ENCODE data around the gene CERS6. TPM values are rescaled to one million over a fixed set of nuclear protein-coding genes. Genes with fewer than 3 reads are reported as not detected.

The CERS6 gene
- total RNA-seq, 2 donors from 2014 or later: 12.5 to 16.3 TPM

DNA sequence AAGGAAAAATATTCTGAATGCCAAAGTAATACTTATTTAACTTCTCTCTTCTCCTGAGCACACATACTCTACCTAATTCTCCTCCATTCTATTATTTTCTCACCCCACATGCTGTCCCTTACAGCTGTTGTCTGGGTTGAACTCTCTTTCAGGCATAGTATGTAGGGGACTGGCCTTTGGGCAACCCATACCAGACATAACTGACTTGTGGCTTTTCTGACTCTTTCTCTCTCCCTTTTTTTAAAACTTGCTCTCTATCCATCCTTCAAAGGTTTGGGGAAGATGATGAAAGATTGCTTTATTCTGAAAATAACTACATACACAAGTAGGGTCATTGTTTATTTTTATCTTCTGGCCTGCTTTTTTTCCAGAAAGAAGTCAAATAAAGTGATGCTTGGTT is 276.4 kb downstream of the CERS6 start:
- H3K27ac ChIP-seq: no peak overlapping the region
- H3K4me3 ChIP-seq: no peak overlapping the region
- ATAC-seq: no peak
- H3K27me3 ChIP-seq: no peaks in the 10 kb centered on the region
- H3K4me1 ChIP-seq: no peaks in the 10 kb centered on the region
- no peaks in the 10 kb centered on the region for H3K9me3 ChIP-seq
- intact Hi-C loops (cut with DNase I): no loop called here
- TF ChIP-seq, protein P1, sequence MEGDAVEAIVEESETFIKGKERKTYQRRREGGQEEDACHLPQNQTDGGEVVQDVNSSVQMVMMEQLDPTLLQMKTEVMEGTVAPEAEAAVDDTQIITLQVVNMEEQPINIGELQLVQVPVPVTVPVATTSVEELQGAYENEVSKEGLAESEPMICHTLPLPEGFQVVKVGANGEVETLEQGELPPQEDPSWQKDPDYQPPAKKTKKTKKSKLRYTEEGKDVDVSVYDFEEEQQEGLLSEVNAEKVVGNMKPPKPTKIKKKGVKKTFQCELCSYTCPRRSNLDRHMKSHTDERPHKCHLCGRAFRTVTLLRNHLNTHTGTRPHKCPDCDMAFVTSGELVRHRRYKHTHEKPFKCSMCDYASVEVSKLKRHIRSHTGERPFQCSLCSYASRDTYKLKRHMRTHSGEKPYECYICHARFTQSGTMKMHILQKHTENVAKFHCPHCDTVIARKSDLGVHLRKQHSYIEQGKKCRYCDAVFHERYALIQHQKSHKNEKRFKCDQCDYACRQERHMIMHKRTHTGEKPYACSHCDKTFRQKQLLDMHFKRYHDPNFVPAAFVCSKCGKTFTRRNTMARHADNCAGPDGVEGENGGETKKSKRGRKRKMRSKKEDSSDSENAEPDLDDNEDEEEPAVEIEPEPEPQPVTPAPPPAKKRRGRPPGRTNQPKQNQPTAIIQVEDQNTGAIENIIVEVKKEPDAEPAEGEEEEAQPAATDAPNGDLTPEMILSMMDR (IDR thresholded peaks at IDR 0.05): no peak
- TF ChIP-seq POLR2A (IDR thresholded peaks at IDR 0.05): no peak
- no peak for DNase-seq
- H3K36me3 ChIP-seq (replicated peaks in 1 of 2; ENCODE audit: insufficient read depth in 1 of 2, low read depth in 2 of 2): no peaks in the 10 kb centered on the region

- Histone ChIP-seq H3K36me3 (replicated peaks in 1 of 2; ENCODE audit: insufficient read depth in 1 of 2, low read depth in 2 of 2) (no peaks in the 10 kb centered on the region), H3K4me1 (no peaks in the 10 kb centered on the region), H3K27ac (no peak overlapping the region), H3K9me3 (no peaks in the 10 kb centered on the region), H3K4me3 (no peak overlapping the region), H3K27me3 (no peaks in the 10 kb centered on the region)
- ATAC-seq: no peak
- no peak for DNase-seq
- TF ChIP-seq POLR2A (IDR thresholded peaks at IDR 0.05): no peak
- TF ChIP-seq, protein P1 (IDR thresholded peaks at IDR 0.05): no peak
- WGBS, 2 donors: 94 to 97% methylated on average over 6 of the region's 6 CpGs
- intact Hi-C loops (cut with DNase I): no loop called here
Measured at GRCh38 chr2:168734199-168734760, 278.2 kb downstream of the CERS6 start.

DNA sequence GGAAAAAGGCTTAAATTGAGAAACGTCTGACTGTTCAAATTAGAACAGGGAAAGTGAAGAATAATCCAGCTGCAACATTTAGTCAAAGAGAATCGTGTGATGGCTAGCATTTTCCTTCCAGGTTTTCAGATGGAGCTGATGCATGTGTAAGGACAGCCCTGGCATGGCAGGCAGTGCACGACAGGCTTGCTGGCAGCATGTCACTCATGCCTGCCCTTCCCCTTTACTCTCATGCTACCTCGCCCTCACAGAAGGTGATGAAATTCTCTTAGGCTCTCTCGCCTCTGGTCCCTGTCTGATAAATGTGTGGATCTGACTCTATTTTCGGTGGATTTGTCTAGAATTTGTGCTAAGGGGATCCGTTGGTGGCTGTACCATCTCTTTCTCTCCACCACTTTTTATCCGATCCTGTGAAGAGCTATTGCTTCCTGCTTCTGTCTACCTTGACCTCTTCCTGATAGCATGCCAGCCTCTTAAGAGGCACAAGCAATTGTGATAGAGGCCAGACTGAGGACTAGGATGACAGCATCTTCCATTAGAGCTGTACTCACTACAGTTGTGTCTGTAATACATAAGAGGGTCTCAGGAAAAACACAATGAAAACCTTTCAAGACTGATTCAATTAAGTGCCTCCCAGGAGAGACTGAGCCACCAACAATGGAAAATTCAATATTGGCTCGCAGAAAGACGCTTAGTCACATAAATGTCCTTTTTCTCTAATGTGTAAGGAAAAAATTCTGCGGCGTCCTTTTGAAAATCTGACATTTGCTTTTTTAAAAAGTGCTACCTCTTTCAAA is 280.8 kb downstream of the CERS6 start:
- intact Hi-C loops (cut with DNase I): no loop called here

GRCh38 chr2:168738062-168738461 is 282.0 kb downstream of the CERS6 start:
- Histone ChIP-seq H3K4me3 (no peak overlapping the region), H3K27ac (no peak overlapping the region), H3K9me3 (no peaks in the 10 kb centered on the region), H3K27me3 (no peaks in the 10 kb centered on the region), H3K4me1 (no peaks in the 10 kb centered on the region), H3K36me3 (replicated peaks in 1 of 2; ENCODE audit: insufficient read depth in 1 of 2, low read depth in 2 of 2) (no peaks in the 10 kb centered on the region)
- DNase-seq (no peak), ATAC-seq (no peak)
- intact Hi-C loops (cut with DNase I): no loop called here
- WGBS, 2 donors: 88 to 97% methylated on average over 1 of the region's 1 CpG
- TF ChIP-seq, protein P1 (IDR thresholded peaks at IDR 0.05): no peak
- TF ChIP-seq POLR2A (IDR thresholded peaks at IDR 0.05): no peak

More for the DNA sequence above, 280.8 kb downstream of the CERS6 start:
- DNase-seq: no peak
- Histone ChIP-seq H3K27me3 (no peaks in the 10 kb centered on the region), H3K4me1 (no peaks in the 10 kb centered on the region), H3K27ac (no peak overlapping the region), H3K4me3 (no peak overlapping the region), H3K36me3 (replicated peaks in 1 of 2; ENCODE audit: insufficient read depth in 1 of 2, low read depth in 2 of 2) (no peaks in the 10 kb centered on the region), H3K9me3 (no peaks in the 10 kb centered on the region)
- TF ChIP-seq, protein P1 (IDR thresholded peaks at IDR 0.05): no peak
- TF ChIP-seq POLR2A (IDR thresholded peaks at IDR 0.05): no peak
- no peak for ATAC-seq
- WGBS, 2 donors: 84 to 89% methylated on average over 12 of the region's 12 CpGs

DNA sequence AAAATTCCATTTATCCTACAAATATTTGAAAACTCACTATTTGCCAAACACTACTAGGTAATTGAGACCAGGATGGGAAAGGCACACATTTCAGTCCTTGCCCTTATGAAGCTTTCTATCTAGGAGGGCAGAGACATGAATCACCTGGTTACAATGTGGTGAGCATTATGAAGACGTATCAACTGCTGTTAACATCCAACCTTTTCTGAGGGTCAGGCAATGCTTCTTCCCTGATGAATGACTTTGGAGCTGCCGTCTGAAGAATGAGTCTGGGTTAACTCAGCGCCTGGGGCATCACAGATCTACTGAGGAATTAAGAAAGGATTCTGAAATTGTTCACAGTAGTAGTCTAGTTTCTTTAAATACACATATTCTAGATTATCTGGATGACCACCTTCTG is 284.3 kb downstream of the CERS6 start:
- DNase-seq (no peak), ATAC-seq (no peak)
- intact Hi-C loops (cut with DNase I): no loop called here
- WGBS, 2 donors: 98% methylated on average over 3 of the region's 3 CpGs
- H3K36me3 ChIP-seq (replicated peaks in 1 of 2; ENCODE audit: insufficient read depth in 1 of 2, low read depth in 2 of 2): no peaks in the 10 kb centered on the region
- no peaks in the 10 kb centered on the region for H3K9me3 ChIP-seq
- no peaks in the 10 kb centered on the region for H3K27me3 ChIP-seq
- H3K4me1 ChIP-seq: no peaks in the 10 kb centered on the region
- no peak overlapping the region for H3K4me3 ChIP-seq
- H3K27ac ChIP-seq: no peak overlapping the region
- TF ChIP-seq, protein P1 (IDR thresholded peaks at IDR 0.05): no peak
- no peak for TF ChIP-seq POLR2A (IDR thresholded peaks at IDR 0.05)

All from body of pancreas (tissue), 4 donors.